Astrocyte (in vitro differentiated cells and primary cell): ENCODE results near the gene KRT78.

Experiments
- CTCF ChIP-seq: IDR thresholded peaks from 2 replicates; pipeline ENCODE4 v1.5.1; 2011; ENCODE audit warnings: low read depth, mild to moderate bottlenecking, inconsistent platforms, low read length, moderate library complexity; ENCODE audit not compliant: insufficient read depth
- EZH2 ChIP-seq: IDR thresholded peaks from 2 replicates; pipeline ENCODE4 v1.6.1; 2012; ENCODE audit warnings: mild to moderate bottlenecking, low read length, inconsistent platforms; ENCODE audit not compliant: insufficient read depth

GRCh38 chr12:52896190-52897100 is 47.7 kb upstream of the KRT78 start:
- TF ChIP-seq CTCF (no peak), EZH2 (no peak)
